NCI-H1048 (cell line): Measurements from ENCODE around the gene CDC42.

ENCODE experiments used
- DNase-seq: peaks from one replicate; lab custom pipeline; 2025; lab: John Stamatoyannopoulos, UW

Gene CDC42

DNA sequence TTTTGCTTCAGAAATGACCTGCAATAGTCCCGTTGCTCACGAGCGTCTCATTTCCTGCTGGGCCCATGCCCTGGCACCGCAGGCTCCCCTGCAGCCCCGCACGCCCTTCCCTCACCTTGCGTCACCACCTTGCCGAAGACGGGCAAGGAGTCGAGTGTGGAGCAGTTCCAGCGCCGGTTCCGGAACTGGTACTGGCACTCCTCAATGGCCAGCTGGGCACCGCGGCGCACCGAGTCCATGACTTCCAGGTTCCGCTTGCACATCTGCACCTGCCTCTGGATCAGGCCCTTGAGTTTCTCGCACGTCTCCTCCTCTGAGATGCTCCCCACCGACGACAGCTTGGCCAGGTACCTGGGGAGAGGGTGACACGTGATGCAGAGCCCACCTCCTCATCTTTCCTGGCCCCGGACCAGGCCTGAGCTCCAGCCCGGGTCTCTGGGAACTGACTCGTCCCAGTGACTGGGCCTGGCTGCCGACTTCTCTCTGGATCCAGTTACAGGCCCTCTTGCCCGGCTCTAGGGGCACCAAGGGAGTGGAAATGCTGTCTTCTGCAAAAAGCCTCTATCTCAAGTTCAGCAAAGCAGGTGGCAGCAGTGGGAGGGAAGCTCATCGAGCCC, 77.1 kb downstream of the CDC42 start:
- no peak for DNase-seq

DNA sequence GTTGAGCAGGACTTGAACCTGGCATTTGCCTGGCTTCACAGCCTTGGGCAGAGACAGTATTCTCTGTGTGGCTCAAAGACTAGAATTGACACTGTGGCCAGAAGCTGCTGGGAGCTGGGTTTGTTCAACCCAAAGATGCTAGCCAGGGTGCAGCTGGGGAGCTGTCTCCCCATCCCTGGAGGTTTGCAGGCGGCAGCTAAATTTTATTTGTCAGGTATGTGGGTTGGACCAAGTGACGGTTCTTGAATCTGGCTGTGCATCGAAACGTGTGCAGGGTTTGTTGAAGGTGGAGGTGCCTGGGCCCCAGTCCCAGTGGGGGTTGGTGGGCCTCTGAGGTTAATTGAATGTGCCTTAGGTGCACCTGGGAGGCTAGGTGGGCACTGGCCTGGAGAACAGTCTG, 78.6 kb downstream of the CDC42 start:
- DNase-seq: no peak

DNA sequence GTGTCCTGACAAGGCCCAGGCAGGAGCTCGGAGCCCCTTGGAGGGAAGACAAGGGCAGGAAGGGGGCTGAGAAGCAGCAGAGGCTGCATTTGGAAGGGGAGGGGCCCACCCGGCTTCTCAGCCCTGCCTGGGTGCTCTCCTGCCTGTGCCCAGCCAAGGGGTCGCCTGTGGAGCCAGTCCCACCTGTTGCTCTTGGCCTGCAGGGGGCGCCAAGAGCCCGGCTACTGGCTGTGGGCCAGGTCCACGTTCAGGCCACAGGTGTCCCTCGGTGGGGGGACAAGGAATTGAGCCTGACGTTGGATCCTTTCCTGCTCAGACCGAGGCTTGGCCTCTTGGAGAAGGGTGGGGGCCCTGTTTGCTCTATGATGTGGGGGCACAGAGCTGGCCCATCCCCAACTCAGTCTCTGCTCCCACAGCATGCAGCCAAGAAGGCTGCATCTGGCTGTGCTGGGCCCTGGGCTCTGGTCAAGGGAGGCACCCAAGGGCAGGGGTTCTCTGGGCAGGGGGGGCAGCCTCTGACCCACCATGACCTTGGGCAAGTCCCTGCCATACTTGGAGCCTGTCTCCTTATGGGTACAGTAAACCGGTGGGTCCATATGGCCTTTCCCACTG, 79.5 kb downstream of the CDC42 start:
- peak; percentile 16 for DNase-seq

DNA sequence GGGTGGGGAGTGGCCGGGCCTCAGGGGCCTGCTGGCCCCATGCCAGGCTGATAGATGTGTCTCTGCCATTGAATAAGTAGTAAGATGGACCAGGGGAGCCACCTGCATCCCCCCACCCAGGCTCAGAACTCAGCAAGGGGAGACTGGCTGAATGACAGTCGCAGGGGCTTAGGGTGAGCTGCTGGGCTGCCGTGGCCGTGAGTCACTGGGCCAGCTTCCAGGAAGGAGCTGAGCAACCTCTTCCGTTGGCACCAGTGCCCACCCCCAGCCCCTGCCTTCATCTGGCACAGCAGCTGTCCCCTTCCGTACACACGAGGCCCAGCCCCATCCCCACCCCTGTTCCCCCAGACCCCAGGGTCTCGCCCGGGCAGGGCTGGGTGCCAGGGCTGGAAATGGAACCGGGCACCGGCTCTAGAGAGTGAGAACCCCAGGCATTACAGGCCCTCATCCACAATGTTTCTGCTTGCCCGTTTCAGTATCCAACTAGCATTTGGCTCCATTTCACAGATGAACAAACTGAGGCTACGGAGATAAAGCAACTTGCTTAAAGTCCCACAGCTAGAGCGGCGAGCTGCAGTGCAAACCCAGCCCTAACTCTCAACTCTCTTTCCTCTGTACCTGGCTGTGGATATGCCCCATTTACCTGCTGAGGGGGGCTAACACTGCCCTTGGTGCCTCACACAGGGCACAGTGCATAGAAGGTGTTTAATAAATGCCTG, 80.2 kb downstream of the CDC42 start:
- DNase-seq: no peak

DNA sequence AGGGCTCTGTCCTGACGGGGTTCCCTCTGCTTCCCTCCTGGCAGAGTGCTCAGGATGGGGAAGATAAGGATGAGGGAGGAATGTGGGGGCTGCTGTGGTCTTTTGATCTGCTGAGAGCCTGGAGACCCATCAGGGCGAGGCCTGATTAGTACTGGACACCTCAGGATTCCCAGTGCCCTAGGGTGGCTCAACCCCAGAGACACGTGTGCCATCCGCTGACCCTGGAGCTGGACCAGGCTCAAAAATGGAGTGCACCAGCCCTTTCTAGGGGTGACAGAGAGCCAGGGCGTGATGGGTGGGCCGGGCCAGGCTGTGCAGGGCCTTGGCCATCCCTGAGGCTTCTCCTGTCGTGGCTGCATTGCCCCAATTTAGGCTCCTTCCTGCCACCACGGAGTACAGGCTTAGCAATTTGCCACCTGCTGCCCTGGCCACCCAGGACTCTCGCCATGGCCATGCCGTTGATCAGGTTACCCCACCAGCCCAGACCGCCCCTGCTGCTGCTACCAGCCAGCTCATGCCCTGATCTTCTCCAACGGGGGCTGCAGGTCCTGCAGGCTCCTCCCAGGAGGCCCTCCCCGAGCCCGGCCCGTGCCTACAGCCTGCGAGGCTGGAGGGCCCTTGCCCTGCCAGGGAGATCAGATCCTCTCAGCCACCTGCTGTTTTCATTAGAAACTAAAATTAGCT, 80.9 kb downstream of the CDC42 start:
- no peak for DNase-seq

DNA sequence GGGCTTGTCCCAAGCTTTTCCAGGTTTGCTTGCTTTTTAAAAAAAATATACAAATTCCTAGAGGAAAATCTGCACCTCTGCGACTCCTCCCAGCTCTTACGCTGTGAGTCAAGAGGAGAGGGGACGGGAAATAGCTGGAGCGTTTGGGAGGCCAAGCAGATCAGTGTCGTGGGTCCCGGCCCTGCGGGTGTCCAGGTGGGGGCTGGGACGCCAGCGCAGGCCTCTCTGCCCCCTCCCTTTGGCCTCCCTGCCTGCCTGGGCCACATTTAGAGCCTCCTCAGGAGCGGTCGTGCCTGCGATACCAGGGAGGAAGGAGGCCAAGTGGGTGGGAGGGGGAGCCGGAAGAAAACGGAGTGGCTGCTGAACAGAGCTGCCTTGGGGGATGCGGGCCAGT, 81.4 kb downstream of the CDC42 start:
- DNase-seq: no peak

DNA sequence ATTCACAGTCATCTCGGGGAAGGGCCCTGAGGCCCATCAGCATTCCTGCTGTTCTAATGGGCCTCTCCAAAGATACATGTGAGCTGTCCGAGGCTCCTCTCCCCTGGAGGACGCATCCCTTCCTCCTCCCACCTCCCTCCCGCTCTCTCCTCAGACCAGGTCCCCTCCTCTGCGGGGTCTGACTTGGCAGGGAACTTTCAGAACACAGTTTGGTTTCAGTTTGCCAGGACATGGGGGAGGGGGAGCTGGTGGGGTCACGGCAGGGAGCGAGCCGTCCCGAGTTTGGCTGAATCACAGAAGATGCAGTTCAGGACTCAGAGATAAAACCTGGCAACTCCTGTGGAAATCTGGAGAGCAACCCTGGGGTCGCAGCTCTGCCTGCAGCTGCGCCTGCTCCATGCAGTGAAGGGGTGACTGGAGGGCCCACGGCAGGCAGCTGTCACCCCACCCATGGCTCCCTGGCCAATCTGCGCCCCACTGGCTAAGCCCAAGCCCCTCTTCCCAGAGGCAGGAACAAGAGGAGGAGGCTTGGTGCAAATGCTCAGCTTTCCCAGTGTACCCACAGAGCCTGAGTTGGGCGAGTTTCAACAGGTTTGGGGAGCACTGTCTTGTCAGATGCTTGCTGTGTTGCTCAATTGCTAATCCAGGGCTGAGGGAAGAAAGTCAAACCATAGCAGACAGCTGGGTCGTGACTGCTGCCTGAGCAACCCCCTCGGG, 84.7 kb downstream of the CDC42 start:
- DNase-seq: no peak

DNA sequence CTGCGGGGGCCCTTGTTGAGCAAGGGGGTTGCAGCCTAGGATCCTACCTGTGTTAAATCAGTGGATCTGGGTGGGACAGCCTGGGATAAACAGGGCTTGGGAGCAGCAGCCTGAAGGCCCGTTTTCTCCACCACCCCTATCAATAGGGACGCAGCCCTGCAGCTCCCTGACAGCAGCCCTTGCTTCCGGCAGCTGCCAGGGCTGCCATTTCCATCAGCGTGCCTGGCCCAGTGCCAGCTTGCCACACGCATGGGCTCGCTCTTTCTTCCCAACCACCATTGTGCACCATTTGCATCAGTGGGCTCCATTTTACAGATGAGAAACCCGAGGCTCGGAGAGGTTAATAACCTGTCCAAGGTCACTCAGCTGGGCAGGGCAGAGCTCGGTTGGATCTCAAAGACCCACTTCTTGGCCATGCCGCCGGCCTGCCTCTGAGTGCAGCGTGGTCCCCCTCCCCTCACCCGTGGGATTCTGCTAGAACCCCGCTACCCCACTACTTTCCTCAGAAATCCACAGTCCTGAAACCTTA, 86.6 kb downstream of the CDC42 start:
- DNase-seq: no peak

DNA sequence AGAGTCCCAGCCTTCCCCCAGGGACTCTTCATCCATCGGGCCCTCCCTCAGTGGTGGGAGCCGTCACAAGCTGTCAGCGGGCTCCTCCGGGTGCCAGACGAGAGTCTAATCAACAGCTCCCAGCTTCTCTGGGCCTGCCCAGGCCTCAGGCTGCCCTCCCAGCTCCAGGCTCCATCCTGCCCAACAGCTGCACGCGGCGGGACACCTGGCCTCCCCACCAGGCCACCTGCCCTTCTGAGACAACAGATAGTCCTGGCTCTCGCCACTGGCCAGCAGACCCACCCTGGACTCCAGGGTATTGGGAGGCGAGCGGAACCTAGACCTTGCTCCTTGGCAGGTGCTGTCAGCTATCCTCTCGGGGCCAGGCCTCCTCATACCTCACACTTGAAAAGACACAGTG, 87.3 kb downstream of the CDC42 start:
- DNase-seq: no peak
